Panc1 (cell line): Measurements from ENCODE around the gene EEF1A2. TPM values are rescaled to one million over a fixed set of nuclear protein-coding genes. Genes with fewer than 3 reads are reported as not detected.

Experiments
- ATAC-seq: fragments of 200-7000 bp; cut with Tn5 transposase; 2 replicates; pipeline ENCODE4 v1.9.1; 2020; ENCODE audit warnings: mild to moderate bottlenecking, moderate library complexity
- BruUV-seq: library from RNA; stranded (reverse); fragments of 400-500 nt; replicated peaks from 2 replicates; lab custom pipeline; 2021; lab: Mats Ljungman, UMichigan
- CTCF ChIA-PET: fragments of 300-600 bp; sonication (Branson Sonifier 250); formaldehyde crosslinking; loops from one replicate; lab custom pipeline; 2022; ENCODE audit warnings: antibody characterized with exemption; lab: Charles Lee
- POLR2A ChIA-PET: fragments of 300-600 bp; sonication (Branson Sonifier 250); formaldehyde crosslinking; loops from one replicate; lab custom pipeline; 2022; ENCODE audit warnings: antibody characterized with exemption; lab: Charles Lee
- DNase-seq: peaks from one replicate; pipeline ENCODE4 v3.0.0-alpha.2; 2010; ENCODE audit warnings: low read depth, low spot score
- H3K27ac ChIP-seq: 2 replicates; pipeline ENCODE4 v1.5.1; 2011; ENCODE audit warnings: mild to moderate bottlenecking, low read length, inconsistent platforms
- H3K27me3 ChIP-seq: fragments of 200-500 bp; sonication (Bioruptor generic); 2 replicates; pipeline ENCODE4 v1.6.0; 2014; ENCODE audit warnings: low read length, inconsistent platforms; ENCODE audit not compliant: control insufficient read depth, insufficient read depth
- H3K36me3 ChIP-seq: fragments of 200-500 bp; sonication (Bioruptor generic); 2 replicates; pipeline ENCODE4 v1.5.1; 2014; ENCODE audit warnings: inconsistent platforms, mild to moderate bottlenecking, low read length, moderate library complexity; ENCODE audit not compliant: control insufficient read depth, insufficient read depth
- H3K4me1 ChIP-seq: 2 replicates; pipeline ENCODE4 v1.5.1; 2011; ENCODE audit warnings: inconsistent platforms, mild to moderate bottlenecking, low read length, moderate library complexity; ENCODE audit not compliant: control insufficient read depth, insufficient read depth
- H3K4me3 ChIP-seq, 2 experiments: 2 replicates each; pipeline ENCODE4 v1.5.1; 2011 to 2012; ENCODE audit warnings: low read depth in 2 of 2, low read length in 2 of 2, mild to moderate bottlenecking in 2 of 2, inconsistent platforms in 1 of 2, moderate library complexity in 1 of 2
- H3K9me3 ChIP-seq: fragments of 200-500 bp; sonication (Bioruptor generic); 2 replicates; pipeline ENCODE4 v1.5.1; 2014; ENCODE audit warnings: low read depth, mild to moderate bottlenecking, inconsistent platforms, low read length, moderate library complexity; ENCODE audit not compliant: control insufficient read depth, insufficient read depth
- POLR2AphosphoS5 ChIP-seq: IDR thresholded peaks from 2 replicates; pipeline ENCODE4 v1.6.1; 2012; ENCODE audit warnings: mild to moderate bottlenecking, low read depth, low read length, moderate library complexity
- SIN3A ChIP-seq: IDR thresholded peaks from 2 replicates; pipeline ENCODE4 v1.6.1; 2012; ENCODE audit warnings: low read depth, mild to moderate bottlenecking, low read length, moderate library complexity, borderline replicate concordance; ENCODE audit not compliant: insufficient read depth
- TCF7L2 ChIP-seq: IDR thresholded peaks from 2 replicates; pipeline ENCODE4 v1.6.1; 2011; ENCODE audit warnings: mild to moderate bottlenecking, low read depth, low read length, inconsistent platforms
- in situ Hi-C: cut with HindIII; loops from 2 replicates; pipeline ENCODE4 v1.10.0; 2016; ENCODE audit warnings: low sequenced_read_pairs, low pct_unique_long_range_greater_than_20kb
- intact Hi-C: fragments of 100-400 bp; cut with micrococcal nuclease; formaldehyde crosslinking; loops from one replicate; pipeline ENCODE4 v1.10.0; 2022; ENCODE audit not compliant: unreplicated experiment
- total RNA-seq: library from RNA; stranded (reverse); gene quantifications from one replicate; pipeline ENCODE4 v1.2.1, GENCODE V29; 2021; ENCODE audit not compliant: unreplicated experiment
- TF ChIP-seq, protein P1 (sequence below), 2 experiments: IDR thresholded peaks; 2 replicates each; pipeline ENCODE4 v1.6.1; 2011 to 2012; ENCODE audit warnings: low read depth in 2 of 2, control low read depth in 1 of 2, low read length in 1 of 2, mild to moderate bottlenecking in 1 of 2, moderate library complexity in 1 of 2; ENCODE audit not compliant: insufficient read depth in 1 of 2
- TF ChIP-seq, protein P2 (sequence below): fragments of 450-650 bp; IDR thresholded peaks from 2 replicates; pipeline ENCODE4 v1.5.1; 2017; ENCODE audit warnings: mild to moderate bottlenecking

Gene EEF1A2
- total RNA-seq, 1 experiment from 2014 or later: 178 TPM

DNA sequence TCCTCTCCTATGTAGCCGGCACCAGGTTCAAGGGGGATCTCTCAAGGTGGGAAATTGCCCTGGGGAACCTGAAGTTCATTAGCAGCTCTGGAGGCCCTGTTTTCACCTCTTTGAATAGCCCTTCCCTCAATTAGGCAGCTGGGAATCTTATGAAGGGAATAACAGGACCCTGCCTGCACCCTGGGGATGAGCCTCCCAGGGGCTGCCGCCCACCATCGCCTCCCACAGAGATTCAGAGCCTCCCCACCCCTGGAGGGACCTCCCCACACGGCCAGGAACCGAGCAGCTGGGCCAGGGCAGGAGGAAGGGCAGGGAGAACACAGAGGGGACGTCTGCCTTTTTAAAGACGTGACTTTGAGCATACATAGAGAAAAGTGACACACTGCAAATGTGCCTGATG lies 4.6 kb upstream of the EEF1A2 start:
- TF ChIP-seq POLR2AphosphoS5 (no peak), SIN3A (no peak), TCF7L2 (no peak)
- TF ChIP-seq, protein P1, sequence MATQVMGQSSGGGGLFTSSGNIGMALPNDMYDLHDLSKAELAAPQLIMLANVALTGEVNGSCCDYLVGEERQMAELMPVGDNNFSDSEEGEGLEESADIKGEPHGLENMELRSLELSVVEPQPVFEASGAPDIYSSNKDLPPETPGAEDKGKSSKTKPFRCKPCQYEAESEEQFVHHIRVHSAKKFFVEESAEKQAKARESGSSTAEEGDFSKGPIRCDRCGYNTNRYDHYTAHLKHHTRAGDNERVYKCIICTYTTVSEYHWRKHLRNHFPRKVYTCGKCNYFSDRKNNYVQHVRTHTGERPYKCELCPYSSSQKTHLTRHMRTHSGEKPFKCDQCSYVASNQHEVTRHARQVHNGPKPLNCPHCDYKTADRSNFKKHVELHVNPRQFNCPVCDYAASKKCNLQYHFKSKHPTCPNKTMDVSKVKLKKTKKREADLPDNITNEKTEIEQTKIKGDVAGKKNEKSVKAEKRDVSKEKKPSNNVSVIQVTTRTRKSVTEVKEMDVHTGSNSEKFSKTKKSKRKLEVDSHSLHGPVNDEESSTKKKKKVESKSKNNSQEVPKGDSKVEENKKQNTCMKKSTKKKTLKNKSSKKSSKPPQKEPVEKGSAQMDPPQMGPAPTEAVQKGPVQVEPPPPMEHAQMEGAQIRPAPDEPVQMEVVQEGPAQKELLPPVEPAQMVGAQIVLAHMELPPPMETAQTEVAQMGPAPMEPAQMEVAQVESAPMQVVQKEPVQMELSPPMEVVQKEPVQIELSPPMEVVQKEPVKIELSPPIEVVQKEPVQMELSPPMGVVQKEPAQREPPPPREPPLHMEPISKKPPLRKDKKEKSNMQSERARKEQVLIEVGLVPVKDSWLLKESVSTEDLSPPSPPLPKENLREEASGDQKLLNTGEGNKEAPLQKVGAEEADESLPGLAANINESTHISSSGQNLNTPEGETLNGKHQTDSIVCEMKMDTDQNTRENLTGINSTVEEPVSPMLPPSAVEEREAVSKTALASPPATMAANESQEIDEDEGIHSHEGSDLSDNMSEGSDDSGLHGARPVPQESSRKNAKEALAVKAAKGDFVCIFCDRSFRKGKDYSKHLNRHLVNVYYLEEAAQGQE (IDR thresholded peaks at IDR 0.05; ENCODE audit: insufficient read depth in 1 of 2, low read depth in 2 of 2, low read length in 1 of 2): no peak
- TF ChIP-seq, protein P2, sequence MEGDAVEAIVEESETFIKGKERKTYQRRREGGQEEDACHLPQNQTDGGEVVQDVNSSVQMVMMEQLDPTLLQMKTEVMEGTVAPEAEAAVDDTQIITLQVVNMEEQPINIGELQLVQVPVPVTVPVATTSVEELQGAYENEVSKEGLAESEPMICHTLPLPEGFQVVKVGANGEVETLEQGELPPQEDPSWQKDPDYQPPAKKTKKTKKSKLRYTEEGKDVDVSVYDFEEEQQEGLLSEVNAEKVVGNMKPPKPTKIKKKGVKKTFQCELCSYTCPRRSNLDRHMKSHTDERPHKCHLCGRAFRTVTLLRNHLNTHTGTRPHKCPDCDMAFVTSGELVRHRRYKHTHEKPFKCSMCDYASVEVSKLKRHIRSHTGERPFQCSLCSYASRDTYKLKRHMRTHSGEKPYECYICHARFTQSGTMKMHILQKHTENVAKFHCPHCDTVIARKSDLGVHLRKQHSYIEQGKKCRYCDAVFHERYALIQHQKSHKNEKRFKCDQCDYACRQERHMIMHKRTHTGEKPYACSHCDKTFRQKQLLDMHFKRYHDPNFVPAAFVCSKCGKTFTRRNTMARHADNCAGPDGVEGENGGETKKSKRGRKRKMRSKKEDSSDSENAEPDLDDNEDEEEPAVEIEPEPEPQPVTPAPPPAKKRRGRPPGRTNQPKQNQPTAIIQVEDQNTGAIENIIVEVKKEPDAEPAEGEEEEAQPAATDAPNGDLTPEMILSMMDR: no peak
- POLR2A ChIA-PET: no interaction called here
- no peak overlapping the region for H3K27ac ChIP-seq
- H3K4me3 ChIP-seq: no peak overlapping the region
- intact Hi-C loops: no loop called here
- DNase-seq: no peak
- no peaks in the 10 kb centered on the region for H3K9me3 ChIP-seq
- peaks cover 3% of the 10 kb centered on the region; the same call in 1 of the 2 replicates for H3K4me1 ChIP-seq
- H3K36me3 ChIP-seq: no peaks in the 10 kb centered on the region; the same call in 1 of the 2 replicates
- in situ Hi-C loops: no loop called here
- no TSS peak for BruUV-seq
- no peak for ATAC-seq
- no peaks in the 10 kb centered on the region for H3K27me3 ChIP-seq
- CTCF ChIA-PET: no interaction called here

DNA sequence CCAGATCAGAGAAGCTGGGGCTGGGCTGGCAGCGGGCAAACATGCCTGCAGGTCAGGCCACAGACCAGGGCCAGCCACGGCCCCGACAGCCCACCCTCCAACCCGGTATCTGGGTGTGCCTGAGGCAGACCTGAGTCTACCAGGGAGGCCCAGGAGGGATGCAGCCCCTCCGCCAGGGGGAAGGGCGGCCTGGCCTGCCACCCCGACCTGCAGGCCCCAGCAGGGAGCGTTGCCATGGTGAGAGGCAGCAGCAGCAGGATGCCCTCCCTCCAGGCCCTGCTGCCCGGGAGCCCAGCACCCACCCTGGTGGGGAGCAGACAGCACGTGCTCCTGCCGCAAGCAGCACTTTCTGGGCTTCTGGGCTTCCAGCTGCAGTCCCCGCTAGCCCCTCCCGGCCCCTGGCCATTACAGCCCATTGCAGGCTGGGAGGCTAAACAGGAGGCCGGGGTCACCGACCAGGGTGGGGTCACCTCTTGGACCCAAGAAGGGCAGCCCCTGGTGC lies 3.8 kb upstream of the EEF1A2 start:
- ATAC-seq: no peak
- Histone ChIP-seq H3K4me3 (no peak overlapping the region), H3K4me1 (peaks cover 4% of the 10 kb centered on the region), H3K36me3 (no peaks in the 10 kb centered on the region; the same call in 1 of the 2 replicates), H3K27me3 (no peaks in the 10 kb centered on the region), H3K9me3 (no peaks in the 10 kb centered on the region), H3K27ac (no peak overlapping the region)
- CTCF ChIA-PET: no interaction called here
- TF ChIP-seq, protein P1 (IDR thresholded peaks at IDR 0.05; ENCODE audit: insufficient read depth in 1 of 2, low read depth in 2 of 2, low read length in 1 of 2): no peak
- TF ChIP-seq TCF7L2 (no peak), SIN3A (no peak), POLR2AphosphoS5 (no peak)
- TF ChIP-seq, protein P2: no peak
- intact Hi-C loops (no loop called here), in situ Hi-C loops (no loop called here)
- BruUV-seq: no TSS peak
- POLR2A ChIA-PET: no interaction called here
- DNase-seq: no peak
